DND-41 (cell line): ENCODE measurements around the gene ALDH16A1.

Experiments
- ATAC-seq: fragments of 200-7000 bp; cut with Tn5 transposase; 3 replicates; pipeline ENCODE4 v1.9.1; 2021; ENCODE audit warnings: low read depth; ENCODE audit not compliant: insufficient read depth
- DNase-seq: peaks from one replicate; pipeline ENCODE4 v3.0.0-alpha.2; 2020
- H2AFZ ChIP-seq: 2 replicates; pipeline ENCODE4 v1.6.0; 2012; ENCODE audit warnings: low read depth, low read length
- H3K27ac ChIP-seq: 2 replicates; pipeline ENCODE4 v1.5.1; 2012; ENCODE audit warnings: low read length, inconsistent platforms
- H3K27me3 ChIP-seq: fragments of 200-600 bp; sonication (generic); 2 replicates; pipeline ENCODE4 v1.6.0; 2012; ENCODE audit warnings: low read length, mild to moderate bottlenecking, inconsistent platforms; ENCODE audit not compliant: insufficient read depth, poor library complexity
- H3K36me3 ChIP-seq: 2 replicates; pipeline ENCODE4 v1.5.1; 2012; ENCODE audit warnings: low read length, inconsistent platforms; ENCODE audit not compliant: insufficient read depth
- H3K4me1 ChIP-seq: 2 replicates; pipeline ENCODE4 v1.5.1; 2012; ENCODE audit warnings: mild to moderate bottlenecking, low read length; ENCODE audit not compliant: insufficient read depth
- H3K4me2 ChIP-seq: 2 replicates; pipeline ENCODE4 v1.6.0; 2012; ENCODE audit warnings: mild to moderate bottlenecking, moderate library complexity, low read length, inconsistent platforms; ENCODE audit not compliant: insufficient read depth
- H3K4me3 ChIP-seq, 2 experiments: fragments of 200-600 bp in 1 of 2; shearing (Covaris generic) in 1 of 2; 2 replicates each; pipeline ENCODE4 v1.5.1; 2012 to 2016; ENCODE audit warnings: inconsistent platforms in 2 of 2, low read length in 2 of 2, mild to moderate bottlenecking in 2 of 2, low read depth in 1 of 2, moderate library complexity in 1 of 2
- H3K79me2 ChIP-seq: 2 replicates; pipeline ENCODE4 v1.6.0; 2012; ENCODE audit warnings: low read length, inconsistent platforms; ENCODE audit not compliant: insufficient read depth
- H3K9ac ChIP-seq: 2 replicates; pipeline ENCODE4 v1.6.0; 2012; ENCODE audit warnings: low read depth, mild to moderate bottlenecking, inconsistent platforms, low read length, moderate library complexity
- H3K9me3 ChIP-seq: 2 replicates; pipeline ENCODE4 v1.5.1; 2012; ENCODE audit warnings: low read length, moderate library complexity, mild to moderate bottlenecking, inconsistent platforms; ENCODE audit not compliant: insufficient read depth, severe bottlenecking
- H4K20me1 ChIP-seq: 2 replicates; pipeline ENCODE4 v1.6.0; 2012; ENCODE audit warnings: low read length; ENCODE audit not compliant: insufficient read depth
- EZH2 ChIP-seq: IDR thresholded peaks from 3 replicates; pipeline ENCODE4 v1.6.1; 2012; ENCODE audit warnings: borderline replicate concordance, low read depth, mild to moderate bottlenecking, moderate library complexity, low read length, inconsistent platforms; ENCODE audit not compliant: severe bottlenecking
- TF ChIP-seq, protein P1 (sequence below): IDR thresholded peaks from 2 replicates; pipeline ENCODE4 v1.5.1; 2012; ENCODE audit warnings: borderline replicate concordance, low read length, moderate library complexity, mild to moderate bottlenecking; ENCODE audit not compliant: poor library complexity, severe bottlenecking; ENCODE audit errors: extremely low read depth

Gene ALDH16A1

GRCh38 chr19:49451430-49452181, 1.4 kb upstream of the ALDH16A1 start, which contains the start of gene PIH1D1:
Gene PIH1D1, minus strand, starts transcription at chr19:49451814. Its CDS starts 240 bp downstream, at chr19:49451574.
- peak within 1 kb of the TSS; percentile 78 for H3K4me2 ChIP-seq
- H3K4me1 ChIP-seq, result peaks cover 36% of the 10 kb centered on the region
- no peaks in the 10 kb centered on the region for H3K9me3 ChIP-seq
- no peak for TF ChIP-seq EZH2
- TF ChIP-seq, protein P1, sequence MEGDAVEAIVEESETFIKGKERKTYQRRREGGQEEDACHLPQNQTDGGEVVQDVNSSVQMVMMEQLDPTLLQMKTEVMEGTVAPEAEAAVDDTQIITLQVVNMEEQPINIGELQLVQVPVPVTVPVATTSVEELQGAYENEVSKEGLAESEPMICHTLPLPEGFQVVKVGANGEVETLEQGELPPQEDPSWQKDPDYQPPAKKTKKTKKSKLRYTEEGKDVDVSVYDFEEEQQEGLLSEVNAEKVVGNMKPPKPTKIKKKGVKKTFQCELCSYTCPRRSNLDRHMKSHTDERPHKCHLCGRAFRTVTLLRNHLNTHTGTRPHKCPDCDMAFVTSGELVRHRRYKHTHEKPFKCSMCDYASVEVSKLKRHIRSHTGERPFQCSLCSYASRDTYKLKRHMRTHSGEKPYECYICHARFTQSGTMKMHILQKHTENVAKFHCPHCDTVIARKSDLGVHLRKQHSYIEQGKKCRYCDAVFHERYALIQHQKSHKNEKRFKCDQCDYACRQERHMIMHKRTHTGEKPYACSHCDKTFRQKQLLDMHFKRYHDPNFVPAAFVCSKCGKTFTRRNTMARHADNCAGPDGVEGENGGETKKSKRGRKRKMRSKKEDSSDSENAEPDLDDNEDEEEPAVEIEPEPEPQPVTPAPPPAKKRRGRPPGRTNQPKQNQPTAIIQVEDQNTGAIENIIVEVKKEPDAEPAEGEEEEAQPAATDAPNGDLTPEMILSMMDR, result peak; percentile 14
- peaks cover 61% of the 10 kb centered on the region for H3K79me2 ChIP-seq
- H3K36me3 ChIP-seq, result peaks cover 59% of the 10 kb centered on the region
- H3K27me3 ChIP-seq, result no peaks in the 10 kb centered on the region
- peak within 1 kb of the TSS; percentile 89 for H2AFZ ChIP-seq
- peak; percentile 77 for ATAC-seq
- DNase-seq, result peak; percentile 98
- H3K9ac ChIP-seq, result peak within 1 kb of the TSS; percentile 85
- H4K20me1 ChIP-seq, result peaks cover 22% of the 10 kb centered on the region; the same call in 1 of the 2 replicates
- peak within 1 kb of the TSS; percentile 93 for H3K27ac ChIP-seq
- peak within 1 kb of the TSS; percentile 86 to 91 for H3K4me3 ChIP-seq

GRCh38 chr19:49453757-49454240, 774 bp downstream of the ALDH16A1 start:
- H3K36me3 ChIP-seq, result peaks cover 44% of the 10 kb centered on the region
- no peak for DNase-seq
- H2AFZ ChIP-seq, result peak overlapping the region; percentile 52
- no peak for ATAC-seq
- peaks cover 70% of the 10 kb centered on the region for H3K79me2 ChIP-seq
- no peaks in the 10 kb centered on the region for H3K9me3 ChIP-seq
- peak overlapping the region; percentile 78 for H3K4me2 ChIP-seq
- H3K27ac ChIP-seq, result peak overlapping the region; percentile 93
- no peaks in the 10 kb centered on the region for H3K27me3 ChIP-seq
- H3K9ac ChIP-seq, result peak overlapping the region; percentile 85
- TF ChIP-seq EZH2, result no peak
- TF ChIP-seq, protein P1, result no peak
- peaks cover 10% of the 10 kb centered on the region; the same call in 1 of the 2 replicates for H4K20me1 ChIP-seq
- H3K4me1 ChIP-seq, result peaks cover 36% of the 10 kb centered on the region
- H3K4me3 ChIP-seq, result peak overlapping the region; percentile 70 to 91

DNA sequence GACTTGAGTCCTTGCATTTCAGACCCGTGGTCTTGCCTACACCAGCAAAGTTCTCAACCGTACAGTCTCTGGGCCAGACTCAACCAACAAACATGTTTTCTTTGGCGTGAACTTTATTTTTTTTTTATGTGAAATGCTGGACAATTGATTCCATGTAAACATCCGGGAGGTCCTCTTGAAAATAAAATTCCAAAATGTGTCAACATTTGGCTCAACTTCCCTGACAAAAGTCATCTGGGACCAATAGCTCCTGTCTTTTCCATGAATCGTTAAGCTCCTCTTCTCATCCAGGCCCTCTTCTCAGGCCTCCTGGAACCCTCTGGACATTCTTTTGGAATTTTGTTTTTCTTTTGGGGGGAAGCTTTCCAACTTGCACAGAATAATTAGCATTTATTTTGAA, 2.7 kb downstream of the ALDH16A1 start:
- Histone ChIP-seq H3K9ac (no peak overlapping the region), H3K4me1 (peaks cover 23% of the 10 kb centered on the region), H3K79me2 (peaks cover 57% of the 10 kb centered on the region), H2AFZ (no peak overlapping the region), H4K20me1 (no peaks in the 10 kb centered on the region), H3K36me3 (peaks cover 45% of the 10 kb centered on the region), H3K9me3 (no peaks in the 10 kb centered on the region), H3K4me2 (no peak overlapping the region), H3K4me3 (no peak overlapping the region), H3K27me3 (no peaks in the 10 kb centered on the region), H3K27ac (no peak overlapping the region)
- DNase-seq, result no peak
- no peak for TF ChIP-seq EZH2
- TF ChIP-seq, protein P1, result no peak
- ATAC-seq, result no peak
